ENCODE data around the gene PRR7. TPM values are rescaled to one million over a fixed set of nuclear protein-coding genes. Genes with fewer than 3 reads are reported as not detected.
A peak's percentile ranks its signal among the peaks of the same experiment; 100 is the strongest.

PRR7 gene
- total and polyA plus RNA-seq, 4 experiments from 2014 or later, result 5.2 to 17.8 (median 10.7) TPM

DNA sequence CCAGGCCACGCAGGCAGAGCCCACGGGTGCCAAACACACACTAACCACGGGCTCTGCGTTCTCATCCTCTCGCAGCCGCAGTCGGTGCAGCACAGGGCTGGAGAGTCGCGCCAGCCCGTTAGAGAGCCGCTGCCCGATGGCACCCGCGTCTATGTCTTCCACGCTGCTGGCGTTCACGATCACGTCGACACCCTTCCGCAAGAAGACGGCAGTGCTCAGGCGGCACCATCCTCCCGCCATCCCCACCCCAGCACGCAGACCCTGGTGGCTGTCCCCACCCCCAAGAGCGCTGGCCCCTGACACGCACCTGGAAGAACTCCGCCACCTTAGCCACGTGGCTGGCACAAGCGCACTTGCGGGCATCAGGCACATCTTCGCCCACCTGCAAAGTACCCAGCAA is 20.8 kb downstream of the PRR7 start:
- peaks cover 3% of the 10 kb centered on the region for H3K27me3 ChIP-seq (ENCODE audit: insufficient read depth, low read length)
- H3K27ac Mint-ChIP-seq, result no peak overlapping the region
- peaks cover 0 to 2% (median 0%) of the 10 kb centered on the region in 8 donors for H3K9me3 Mint-ChIP-seq
- peaks cover 3% of the 10 kb centered on the region for H3K4me1 ChIP-seq (ENCODE audit: insufficient read depth, low read length)
- H3K36me3 ChIP-seq (ENCODE audit: insufficient read depth, low read length), result no peaks in the 10 kb centered on the region
- peaks cover 0 to 6% (median 4%) of the 10 kb centered on the region in 4 donors for H3K4me1 Mint-ChIP-seq
- ChIA-PET POLR2A (ENCODE audit: partially characterized antibody) (no interaction called here), CTCF (ENCODE audit: partially characterized antibody) (interaction anchor here (1.6 kb wide), 1 partner anchor 77 kb away, joined by 4 read pairs; no protein-coding TSS in a partner anchor)
- no peak overlapping the region for H3K4me3 ChIP-seq (ENCODE audit: low read length in 2 of 2)
- H3K9me3 ChIP-seq (ENCODE audit: control insufficient read depth in 1 of 2, low read length in 2 of 2), result no peaks in the 10 kb centered on the region
- no peak for DNase-seq
- intact Hi-C loops (cut with micrococcal nuclease), result no loop called here
- no peaks in the 10 kb centered on the region for H3K36me3 Mint-ChIP-seq
- H3K27me3 Mint-ChIP-seq, result peaks cover 0 to 1% of the 10 kb centered on the region in 2 donors
- H3K27ac ChIP-seq (ENCODE audit: low read depth, low read length), result no peak overlapping the region
- H3K4me3 Mint-ChIP-seq, result no peak overlapping the region

GRCh38 chr5:177468329-177468684 is 21.7 kb downstream of the PRR7 start:
- Mint-ChIP-seq H3K4me1 (peaks cover 0 to 8% (median 0%) of the 10 kb centered on the region in 4 donors), H3K36me3 (no peaks in the 10 kb centered on the region), H3K9me3 (peaks cover 0 to 2% (median 0%) of the 10 kb centered on the region in 8 donors), H3K27me3 (no peaks in the 10 kb centered on the region), H3K27ac (no peak overlapping the region), H3K4me3 (no peak overlapping the region)
- H3K27me3 ChIP-seq (ENCODE audit: insufficient read depth, low read length), result peaks cover 3% of the 10 kb centered on the region
- no peaks in the 10 kb centered on the region for H3K9me3 ChIP-seq (ENCODE audit: control insufficient read depth in 1 of 2, low read length in 2 of 2)
- intact Hi-C loops (cut with micrococcal nuclease), result no loop called here
- no peak overlapping the region for H3K4me3 ChIP-seq (ENCODE audit: low read length in 2 of 2)
- no peaks in the 10 kb centered on the region for H3K36me3 ChIP-seq (ENCODE audit: insufficient read depth, low read length)
- CTCF ChIA-PET (ENCODE audit: partially characterized antibody), result no interaction called here
- peaks cover 5% of the 10 kb centered on the region for H3K4me1 ChIP-seq (ENCODE audit: insufficient read depth, low read length)
- H3K27ac ChIP-seq (ENCODE audit: low read depth, low read length), result no peak overlapping the region
- POLR2A ChIA-PET (ENCODE audit: partially characterized antibody), result no interaction called here
- DNase-seq, result no peak

DNA sequence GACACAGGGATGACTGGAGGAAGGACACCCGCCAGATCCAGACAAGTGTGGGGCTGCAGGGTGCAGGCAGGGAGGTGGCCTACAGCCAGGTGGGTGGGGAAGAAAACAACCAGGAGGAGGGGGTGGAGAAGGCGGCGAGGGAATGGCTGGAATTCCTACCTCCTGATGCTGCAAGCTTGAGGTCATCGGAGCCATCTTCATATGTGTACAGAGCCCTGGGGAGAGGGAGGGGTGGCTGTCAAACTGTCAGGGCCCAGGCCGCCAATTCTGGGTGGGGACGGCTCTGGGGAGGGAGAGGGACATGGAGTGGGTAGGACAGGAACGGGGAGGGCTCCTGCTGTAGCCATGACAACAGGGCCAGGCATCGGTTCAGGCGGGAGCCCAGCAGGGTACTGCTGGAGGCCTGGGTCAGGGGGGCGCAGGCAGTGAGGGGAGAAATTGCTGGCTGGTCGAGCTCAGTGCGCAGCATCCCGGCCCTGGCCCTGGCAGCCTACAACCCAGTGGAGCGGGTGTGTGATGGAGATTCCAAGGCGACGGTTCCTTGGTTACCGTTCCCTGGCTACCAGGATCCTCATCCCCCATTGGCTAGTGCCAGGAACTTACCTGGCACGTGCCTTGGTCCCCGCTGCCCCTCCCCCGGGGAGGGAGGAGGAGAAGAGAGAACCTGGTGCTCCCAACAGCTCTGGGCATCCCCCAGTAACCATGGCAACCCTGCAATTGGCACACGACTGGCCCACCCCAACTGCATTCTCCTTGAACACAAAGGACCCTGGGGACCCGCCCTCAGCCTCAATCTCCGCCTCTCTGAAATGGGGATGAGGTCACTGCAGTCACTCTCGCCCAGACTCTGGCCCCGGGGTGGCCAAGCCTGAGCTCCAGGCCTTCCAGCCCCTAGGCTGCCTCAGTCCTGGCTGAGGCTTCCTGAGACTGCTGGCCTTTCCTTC is 22.3 kb downstream of the PRR7 start:
- H3K36me3 Mint-ChIP-seq, result no peaks in the 10 kb centered on the region
- intact Hi-C loops (cut with micrococcal nuclease), result no loop called here
- no peak overlapping the region for H3K4me3 ChIP-seq (ENCODE audit: low read length in 2 of 2)
- no peak overlapping the region for H3K27ac Mint-ChIP-seq
- H3K27me3 Mint-ChIP-seq, result peaks cover 0 to 2% of the 10 kb centered on the region in 2 donors
- no peak for DNase-seq
- ChIA-PET CTCF (ENCODE audit: partially characterized antibody) (interaction anchor here (1.0 to 1.4 kb wide), 2 partner anchors 67 to 79 kb away, joined by 3 to 4 read pairs; no protein-coding TSS in a partner anchor), POLR2A (ENCODE audit: partially characterized antibody) (no interaction called here)
- H3K4me3 Mint-ChIP-seq, result no peak overlapping the region
- peaks cover 5% of the 10 kb centered on the region for H3K4me1 ChIP-seq (ENCODE audit: insufficient read depth, low read length)
- H3K27me3 ChIP-seq (ENCODE audit: insufficient read depth, low read length), result peaks cover 3% of the 10 kb centered on the region
- no peaks in the 10 kb centered on the region for H3K36me3 ChIP-seq (ENCODE audit: insufficient read depth, low read length)
- H3K9me3 ChIP-seq (ENCODE audit: control insufficient read depth in 1 of 2, low read length in 2 of 2), result no peaks in the 10 kb centered on the region
- H3K4me1 Mint-ChIP-seq, result peaks cover 0 to 8% (median under 1%) of the 10 kb centered on the region in 4 donors
- no peak overlapping the region for H3K27ac ChIP-seq (ENCODE audit: low read depth, low read length)
- H3K9me3 Mint-ChIP-seq, result peaks cover 0 to 2% (median 0%) of the 10 kb centered on the region in 8 donors

DNA sequence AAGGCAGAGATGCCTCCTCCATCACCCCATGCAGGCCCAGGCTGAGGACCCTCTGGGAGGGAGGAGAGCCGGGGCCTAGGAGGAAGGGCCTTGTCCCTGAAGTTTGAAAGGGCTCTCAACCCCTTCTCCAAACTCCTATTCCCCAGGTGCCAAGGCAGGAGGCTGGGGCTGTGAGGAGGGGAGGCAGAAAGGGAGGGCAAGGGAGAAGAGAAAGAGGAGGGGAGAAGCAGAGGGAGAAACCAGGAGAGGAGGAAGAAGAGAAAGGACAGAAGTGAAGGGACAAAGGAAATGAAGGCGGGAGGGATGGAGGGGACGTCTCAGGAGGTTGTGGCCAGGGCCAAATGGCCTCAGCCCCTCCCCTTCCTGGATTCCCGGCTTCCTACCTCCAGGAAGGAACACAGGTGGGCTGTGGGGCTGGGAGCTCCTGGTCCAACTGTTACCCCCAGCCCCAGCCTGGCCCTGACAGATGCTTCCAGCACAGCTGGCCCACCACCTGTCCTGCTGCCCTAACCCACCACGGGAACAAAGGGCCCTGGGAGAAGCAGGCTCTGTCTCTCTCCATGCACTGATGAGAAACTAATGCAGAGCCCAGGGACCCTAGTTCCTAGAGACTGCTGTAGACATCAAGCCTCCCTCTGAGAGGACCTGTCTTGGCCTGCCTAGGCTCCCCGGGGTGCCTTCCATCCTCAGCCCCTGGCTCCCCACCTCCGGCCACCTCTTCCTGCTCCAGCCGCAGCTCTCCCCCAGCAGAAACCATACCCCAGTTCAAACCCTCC is 23.3 kb downstream of the PRR7 start:
- Histone ChIP-seq H3K4me3 (ENCODE audit: low read length in 2 of 2) (no peak overlapping the region), H3K4me1 (ENCODE audit: insufficient read depth, low read length) (peaks cover 5% of the 10 kb centered on the region), H3K27me3 (ENCODE audit: insufficient read depth, low read length) (peaks cover 3% of the 10 kb centered on the region), H3K36me3 (ENCODE audit: insufficient read depth, low read length) (no peaks in the 10 kb centered on the region), H3K9me3 (ENCODE audit: control insufficient read depth in 1 of 2, low read length in 2 of 2) (no peaks in the 10 kb centered on the region), H3K27ac (ENCODE audit: low read depth, low read length) (no peak overlapping the region)
- H3K27ac Mint-ChIP-seq, result peak overlapping the region in 1 of 7 donors; percentile 64
- peaks cover 0 to 5% of the 10 kb centered on the region in 2 donors for H3K27me3 Mint-ChIP-seq
- H3K36me3 Mint-ChIP-seq, result no peaks in the 10 kb centered on the region
- intact Hi-C loops (cut with micrococcal nuclease), result no loop called here
- ChIA-PET POLR2A (ENCODE audit: partially characterized antibody) (no interaction called here), CTCF (ENCODE audit: partially characterized antibody) (interaction anchor here (1.0 to 1.4 kb wide), 2 partner anchors 68 to 79 kb away, joined by 3 to 4 read pairs; no protein-coding TSS in a partner anchor)
- H3K4me1 Mint-ChIP-seq, result peaks cover 0 to 10% (median 4%) of the 10 kb centered on the region in 4 donors
- peaks cover 0 to 2% (median 0%) of the 10 kb centered on the region in 8 donors for H3K9me3 Mint-ChIP-seq
- no peak overlapping the region for H3K4me3 Mint-ChIP-seq
- no peak for DNase-seq

DNA sequence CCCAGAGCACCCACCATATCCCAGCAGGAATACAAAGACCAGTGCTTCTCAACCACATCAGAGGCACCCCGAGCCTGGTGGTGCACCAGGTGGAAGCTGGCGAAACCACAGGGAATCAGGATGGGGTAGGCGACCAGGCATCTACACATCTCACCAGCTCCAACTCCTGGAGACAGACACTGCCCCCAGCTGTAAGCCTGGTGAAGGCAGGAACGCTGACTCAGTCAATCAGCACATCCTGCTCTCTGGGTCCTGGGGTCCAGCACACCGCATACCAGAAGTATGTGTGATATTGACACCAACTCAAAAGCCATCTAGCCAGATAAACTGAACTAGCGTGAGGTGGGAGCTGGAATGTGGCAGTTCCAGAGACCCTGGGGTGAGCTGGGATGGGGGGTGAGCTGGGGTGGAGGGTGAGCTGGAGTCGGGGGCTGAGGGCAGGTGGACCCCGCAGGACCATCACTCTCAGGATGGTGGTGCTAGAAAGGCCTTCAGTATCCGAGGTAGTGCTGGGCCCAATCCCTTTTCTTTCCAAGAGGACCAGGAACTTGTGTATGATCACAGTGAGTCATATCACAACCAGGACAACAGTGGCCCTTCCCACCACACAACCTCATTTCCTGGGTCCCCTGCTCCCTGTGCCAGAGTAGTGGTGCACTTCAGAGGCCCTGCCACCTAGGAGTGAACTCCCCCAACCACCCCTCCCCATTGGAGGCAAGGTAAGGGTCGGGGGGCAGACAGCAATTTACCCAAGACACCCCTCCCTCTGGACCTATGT is 24.3 kb downstream of the PRR7 start:
- Histone ChIP-seq H3K9me3 (ENCODE audit: control insufficient read depth in 1 of 2, low read length in 2 of 2) (no peaks in the 10 kb centered on the region), H3K27ac (ENCODE audit: low read depth, low read length) (no peak overlapping the region), H3K4me3 (ENCODE audit: low read length in 2 of 2) (no peak overlapping the region), H3K36me3 (ENCODE audit: insufficient read depth, low read length) (no peaks in the 10 kb centered on the region), H3K4me1 (ENCODE audit: insufficient read depth, low read length) (peaks cover 5% of the 10 kb centered on the region), H3K27me3 (ENCODE audit: insufficient read depth, low read length) (peaks cover 3% of the 10 kb centered on the region)
- Mint-ChIP-seq H3K27me3 (peaks cover 0 to 5% of the 10 kb centered on the region in 2 donors), H3K27ac (no peak overlapping the region), H3K9me3 (no peaks in the 10 kb centered on the region), H3K4me1 (peaks cover 0 to 19% (median 8%) of the 10 kb centered on the region in 4 donors), H3K4me3 (peak overlapping the region in 3 of 8 donors; percentile 33 to 57 (median 45)), H3K36me3 (no peaks in the 10 kb centered on the region)
- intact Hi-C loops (cut with micrococcal nuclease), result no loop called here
- ChIA-PET POLR2A (ENCODE audit: partially characterized antibody) (interaction anchor here (1.3 kb wide), 1 partner anchor 45 kb away, joined by 5 read pairs; the partner anchor contains the start of gene GRK6), CTCF (ENCODE audit: partially characterized antibody) (interaction anchor here (1.0 to 1.1 kb wide), 3 partner anchors 15 to 161 kb away, joined by 3 to 4 read pairs (median 3); no protein-coding TSS in a partner anchor)
- no peak for DNase-seq

- Histone ChIP-seq H3K36me3 (ENCODE audit: insufficient read depth, low read length) (no peaks in the 10 kb centered on the region), H3K4me1 (ENCODE audit: insufficient read depth, low read length) (peaks cover 5% of the 10 kb centered on the region), H3K4me3 (ENCODE audit: low read length in 2 of 2) (no peak overlapping the region), H3K9me3 (ENCODE audit: control insufficient read depth in 1 of 2, low read length in 2 of 2) (no peaks in the 10 kb centered on the region), H3K27me3 (ENCODE audit: insufficient read depth, low read length) (peaks cover 3% of the 10 kb centered on the region), H3K27ac (ENCODE audit: low read depth, low read length) (no peak overlapping the region)
- intact Hi-C loops (cut with micrococcal nuclease), result no loop called here
- no peaks in the 10 kb centered on the region for H3K9me3 Mint-ChIP-seq
- H3K4me3 Mint-ChIP-seq, result peak overlapping the region in 6 of 8 donors; percentile 15 to 77 (median 41)
- CTCF ChIA-PET (ENCODE audit: partially characterized antibody), result interaction anchor here (1.0 to 1.4 kb wide), 6 partner anchors 16 to 162 kb away, joined by 3 to 4 read pairs (median 3); partner anchors contain the start of gene PDLIM7
- peaks cover 0 to 25% (median 10%) of the 10 kb centered on the region in 4 donors for H3K4me1 Mint-ChIP-seq
- H3K36me3 Mint-ChIP-seq, result no peaks in the 10 kb centered on the region
- POLR2A ChIA-PET (ENCODE audit: partially characterized antibody), result interaction anchor here (1.2 to 1.5 kb wide), 3 partner anchors 25 to 46 kb away, joined by 3 to 6 read pairs (median 5); partner anchors contain the start of genes GRK6 and PDLIM7
- H3K27me3 Mint-ChIP-seq, result peaks cover 0 to 5% of the 10 kb centered on the region in 2 donors
- H3K27ac Mint-ChIP-seq, result no peak overlapping the region
- no peak for DNase-seq
Observed at GRCh38 chr5:177471610-177472356, 25.2 kb downstream of the PRR7 start.

Measured in CD4-positive, alpha-beta memory T cell (primary cell).